Uterus (tissue), 2 donors: ENCODE results near the gene SHKBP1.

Source experiments
- CTCF ChIP-seq, 4 experiments: fragments of 200-600 bp in 2 of 4; fragments of 450-650 bp in 2 of 4; sonication (generic) in 2 of 4; IDR thresholded peaks; one replicate each; pipeline ENCODE4 v1.5.1; 2016 to 2019; ENCODE audit warnings: antibody characterized with exemption in 4 of 4, mild to moderate bottlenecking in 2 of 4, moderate library complexity in 1 of 4
- POLR2A ChIP-seq, 2 donors: fragments of 450-650 bp; IDR thresholded peaks; one replicate each; pipeline ENCODE4 v1.6.1; 2016; ENCODE audit warnings: antibody characterized with exemption in 2 of 2, mild to moderate bottlenecking in 1 of 2, moderate library complexity in 1 of 2

GRCh38 chr19:40559394-40559793, 17.3 kb upstream of the SHKBP1 start:
- no peak for TF ChIP-seq CTCF (IDR thresholded peaks at IDR 0.05)
- no peak for TF ChIP-seq POLR2A (IDR thresholded peaks at IDR 0.05)
